ENCODE data around the gene XYLT1. TPM values are rescaled to one million over a fixed set of nuclear protein-coding genes. Genes with fewer than 3 reads are reported as not detected.

The XYLT1 gene
- total RNA-seq, 6 experiments from 2014 or later = 0.48 to 2.0 (median 0.59) TPM

DNA sequence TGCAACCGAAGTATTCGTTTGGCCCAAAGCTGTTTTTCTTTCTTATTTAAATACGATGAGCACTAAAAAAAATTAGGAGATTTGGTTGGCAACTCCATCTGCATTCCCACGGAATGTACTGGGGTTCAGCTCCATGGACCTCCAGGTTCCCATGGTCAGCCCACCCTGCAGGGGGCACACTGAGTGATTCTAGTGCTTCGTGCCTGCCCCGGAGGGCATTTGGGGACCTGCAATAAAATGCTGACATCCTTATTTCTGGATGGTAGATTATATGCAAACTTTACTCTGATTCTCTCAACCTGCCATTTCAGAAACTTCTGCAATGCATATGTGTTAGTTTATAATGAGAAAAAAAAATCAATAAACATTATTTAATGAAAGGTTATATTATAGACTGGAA, 339.4 kb downstream of the XYLT1 start:
- TF ChIP-seq CTCF (IDR thresholded peaks at IDR 0.05) (no peak), POLR2A (IDR thresholded peaks at IDR 0.05) (no peak)
- H3K4me1 ChIP-seq = no peaks in the 10 kb centered on the region
- 67% methylated on average over 6 of the region's 6 CpGs for WGBS (ENCODE audit: insufficient coverage, low coverage, low lambda C conversion rate, missing lambda C conversion rate)
- ATAC-seq (no peak), DNase-seq (no peak)
- no peak overlapping the region for H3K27ac ChIP-seq
- no peaks in the 10 kb centered on the region for H3K27me3 ChIP-seq
- intact Hi-C loops (cut with DNase I) = no loop called here
- no peak overlapping the region for H3K4me3 ChIP-seq
- H3K36me3 ChIP-seq = no peaks in the 10 kb centered on the region
- H3K9me3 ChIP-seq = no peaks in the 10 kb centered on the region

DNA sequence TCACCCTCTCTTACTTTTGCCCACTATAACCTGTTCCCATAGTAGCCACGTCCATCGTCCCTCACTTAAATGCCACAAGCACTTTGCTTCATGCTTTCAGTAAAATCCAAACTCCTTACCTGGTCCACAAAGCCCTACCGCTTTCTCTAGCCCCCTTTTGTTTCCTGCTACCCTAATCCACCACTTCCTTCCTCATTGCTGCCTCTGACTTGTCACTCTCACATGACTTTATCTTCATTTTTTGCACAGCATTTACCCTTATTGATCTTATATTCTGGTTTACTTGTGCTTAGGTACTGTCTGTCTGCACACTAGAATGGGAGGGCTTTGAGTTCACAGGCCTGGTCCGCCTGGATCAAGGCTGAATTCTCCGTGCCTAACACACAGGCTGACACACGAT, 340.0 kb downstream of the XYLT1 start:
- Histone ChIP-seq H3K9me3 (no peaks in the 10 kb centered on the region), H3K27ac (no peak overlapping the region), H3K36me3 (no peaks in the 10 kb centered on the region), H3K4me1 (no peaks in the 10 kb centered on the region), H3K27me3 (no peaks in the 10 kb centered on the region), H3K4me3 (no peak overlapping the region)
- 42% methylated on average over 6 of the region's 6 CpGs for WGBS (ENCODE audit: insufficient coverage, low coverage, low lambda C conversion rate, missing lambda C conversion rate)
- no peak for ATAC-seq
- TF ChIP-seq POLR2A (IDR thresholded peaks at IDR 0.05) (no peak), CTCF (IDR thresholded peaks at IDR 0.05) (no peak)
- no peak for DNase-seq
- intact Hi-C loops (cut with DNase I) = no loop called here

GRCh38 chr16:17129971-17130370, 340.8 kb downstream of the XYLT1 start:
- no peak for DNase-seq
- H3K36me3 ChIP-seq = no peaks in the 10 kb centered on the region
- intact Hi-C loops (cut with DNase I) = no loop called here

GRCh38 chr16:17128791-17129190, 342.0 kb downstream of the XYLT1 start:
- H3K9me3 ChIP-seq = no peaks in the 10 kb centered on the region
- ATAC-seq = no peak

More at GRCh38 chr16:17129971-17130370, 340.8 kb downstream of the XYLT1 start:
- Histone ChIP-seq H3K4me3 (no peak overlapping the region), H3K27me3 (no peaks in the 10 kb centered on the region), H3K27ac (no peak overlapping the region), H3K9me3 (no peaks in the 10 kb centered on the region), H3K4me1 (no peaks in the 10 kb centered on the region)
- TF ChIP-seq CTCF (IDR thresholded peaks at IDR 0.05) = no peak
- no peak for TF ChIP-seq POLR2A (IDR thresholded peaks at IDR 0.05)
- no peak for ATAC-seq
- 72% methylated on average over 4 of the region's 5 CpGs for WGBS (ENCODE audit: insufficient coverage, low coverage, low lambda C conversion rate, missing lambda C conversion rate)

More at GRCh38 chr16:17128791-17129190, 342.0 kb downstream of the XYLT1 start:
- Histone ChIP-seq H3K4me3 (no peak overlapping the region), H3K27ac (no peak overlapping the region), H3K4me1 (no peaks in the 10 kb centered on the region), H3K27me3 (no peaks in the 10 kb centered on the region), H3K36me3 (no peaks in the 10 kb centered on the region)
- intact Hi-C loops (cut with DNase I) = no loop called here
- WGBS (ENCODE audit: insufficient coverage, low coverage, low lambda C conversion rate, missing lambda C conversion rate) = 66% methylated on average over 6 of the region's 6 CpGs
- DNase-seq = no peak
- TF ChIP-seq POLR2A (IDR thresholded peaks at IDR 0.05) = no peak
- TF ChIP-seq CTCF (IDR thresholded peaks at IDR 0.05) = no peak
